HG02938 (cell line): ENCODE measurements around the gene TPSD1.
"Not testable (repeated sequence)": the region's sequence is repeated elsewhere in the genome, so short reads cannot be mapped to it uniquely, and the experiment has no call there.

Source experiments
- ATAC-seq: cut with Tn5 transposase; IDR thresholded peaks from one replicate; pipeline ENCODE4 v1.9.1; 2021; ENCODE audit warnings: mild to moderate bottlenecking, moderate library complexity; ENCODE audit not compliant: unreplicated experiment

TPSD1 gene

DNA sequence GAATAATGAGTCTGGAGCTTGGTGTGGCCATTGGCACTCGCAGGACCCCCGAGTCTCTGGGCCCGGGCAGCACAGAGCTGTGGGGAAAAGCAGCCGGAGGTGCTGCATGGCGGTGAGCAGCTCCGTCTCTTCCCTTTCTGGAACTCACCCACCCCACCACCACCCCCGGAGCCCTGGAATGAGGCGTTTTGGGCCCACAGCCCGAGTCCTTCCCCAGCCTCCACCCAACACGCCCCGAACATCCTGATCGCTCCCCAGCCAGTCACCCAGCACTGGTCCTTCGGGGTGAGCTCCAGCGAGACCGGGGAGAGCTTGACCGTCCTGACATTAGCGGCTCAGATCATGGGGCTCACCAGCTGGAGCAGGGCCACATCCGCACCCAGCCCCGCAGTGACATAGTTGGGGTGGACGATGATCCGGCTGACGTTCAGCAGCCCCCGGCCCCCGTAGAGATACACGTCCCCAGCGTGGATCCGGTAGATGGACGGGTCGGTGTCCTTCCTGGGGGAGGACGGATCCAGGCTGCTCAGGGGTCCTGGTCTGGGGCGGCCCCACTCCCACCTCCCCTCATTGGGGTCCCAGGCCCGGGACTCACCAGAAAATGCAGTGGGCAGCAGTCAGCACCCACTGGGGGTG lies 6.5 kb downstream of the TPSD1 start:
- no peak for ATAC-seq

DNA sequence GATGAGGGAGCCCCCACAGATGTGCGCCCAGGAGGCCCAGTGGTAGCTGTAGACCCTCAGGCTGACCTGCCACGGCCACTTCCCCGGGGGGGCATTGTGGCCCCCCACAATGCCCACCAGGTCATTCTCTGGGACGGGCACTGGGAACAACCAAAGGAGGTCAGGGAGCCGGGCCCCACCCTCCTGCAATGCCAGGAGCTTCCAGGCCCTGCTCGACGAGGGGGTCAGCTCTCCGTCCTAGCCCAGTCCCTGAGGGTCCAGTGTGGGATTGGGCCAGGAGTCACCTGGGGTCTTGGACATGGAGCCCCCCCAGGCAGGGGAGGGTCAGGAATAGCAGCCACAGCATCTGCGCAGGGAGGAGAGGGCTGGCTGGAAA lies 7.0 kb downstream of the TPSD1 start:
- ATAC-seq = no peak

DNA sequence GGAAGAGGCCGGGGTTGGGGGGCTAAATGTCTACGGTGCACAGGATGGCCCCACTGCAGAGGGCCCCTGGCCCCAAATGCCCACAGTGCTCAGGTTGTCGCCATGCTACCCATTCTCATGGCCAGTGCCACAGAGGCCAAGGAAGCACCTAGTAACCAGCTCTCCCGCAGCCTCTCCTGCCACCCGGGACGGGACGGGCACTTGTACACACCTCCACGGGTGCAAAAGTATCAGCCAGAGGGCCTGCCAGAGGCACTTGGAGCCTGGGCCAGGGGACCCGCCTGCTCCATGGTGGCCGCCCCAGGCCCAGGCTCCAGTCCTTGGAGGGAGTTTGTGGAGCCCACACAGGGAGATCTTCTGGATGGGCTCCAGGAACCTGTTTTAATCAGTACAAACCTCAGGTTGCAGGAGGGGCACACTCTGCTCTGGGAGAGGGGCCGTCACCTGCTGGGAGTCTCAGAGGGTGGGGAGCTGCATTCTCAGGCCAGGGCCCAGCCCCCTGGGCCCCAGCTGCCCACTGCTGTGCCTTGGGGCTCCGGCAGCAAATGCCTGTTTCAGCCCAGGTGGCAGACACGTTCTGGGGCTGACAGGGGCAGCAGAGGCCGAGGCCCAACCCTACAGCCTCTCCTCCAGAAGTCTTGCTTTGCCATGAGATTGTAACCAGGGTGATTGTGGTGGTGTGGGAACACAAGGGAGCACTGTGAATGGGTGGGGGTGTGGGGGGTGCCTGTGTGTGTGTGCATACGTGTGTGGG lies 7.9 kb downstream of the TPSD1 start:
- no peak for ATAC-seq

DNA sequence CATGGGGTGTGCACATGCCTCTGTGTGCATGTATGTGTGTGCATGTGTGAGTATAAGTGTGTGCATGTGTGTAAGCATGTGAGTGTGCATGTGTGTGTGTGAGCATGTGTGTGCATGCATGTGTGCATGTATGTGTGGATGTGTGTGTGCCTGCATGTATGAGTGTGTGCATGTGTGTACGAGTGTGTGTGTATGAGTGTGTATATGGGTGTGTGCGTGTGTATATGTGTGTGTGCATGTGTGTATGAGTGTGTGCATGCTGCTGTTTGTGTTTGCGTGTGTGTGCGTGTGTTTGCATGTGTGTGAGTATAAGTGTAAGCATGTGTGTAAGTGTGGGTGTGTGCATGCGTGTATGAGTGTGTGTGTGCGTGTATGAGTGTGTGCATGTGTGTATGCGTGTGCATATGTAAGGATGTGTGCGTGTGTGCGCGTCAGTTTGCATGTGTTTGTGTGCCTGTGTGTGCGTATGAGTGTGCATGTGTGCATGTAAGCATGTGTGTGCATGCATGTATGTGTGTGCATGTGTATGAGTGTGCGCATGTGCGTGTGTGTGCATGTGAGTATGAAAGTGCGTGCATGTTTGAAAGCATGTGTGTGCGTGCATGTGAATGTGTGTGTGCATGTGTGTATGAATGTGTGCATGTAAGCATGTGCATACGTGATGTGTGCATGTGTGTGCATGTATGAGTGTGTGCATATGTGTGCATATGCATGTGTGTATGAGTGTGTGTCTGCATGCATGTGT lies 8.6 kb downstream of the TPSD1 start:
- ATAC-seq = no peak

DNA sequence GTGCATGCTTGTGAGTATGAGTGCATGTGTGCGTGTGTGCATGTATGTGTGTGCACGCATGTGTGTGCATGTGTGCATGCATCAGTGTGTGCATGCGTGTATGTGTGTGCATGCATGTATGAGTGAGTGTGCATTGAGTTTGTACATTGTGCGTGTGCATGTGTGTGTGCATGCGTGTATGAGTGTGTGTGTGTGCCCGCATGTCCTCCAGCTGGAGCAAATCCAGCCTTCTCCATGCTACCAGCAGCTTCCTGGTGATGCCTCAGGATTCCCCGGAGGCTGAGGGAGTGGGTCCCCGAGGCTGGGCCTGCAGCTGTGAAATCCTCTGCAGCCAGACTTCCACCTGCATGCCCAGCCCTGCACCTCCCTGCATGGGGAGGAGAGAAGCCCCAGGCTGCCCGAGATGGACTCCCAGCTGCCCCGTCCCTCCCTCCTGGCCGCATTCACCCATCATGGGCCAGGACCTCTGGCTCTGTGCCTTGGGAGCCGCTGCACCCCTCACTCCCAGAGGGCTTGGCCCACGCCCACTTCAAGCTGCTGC lies 9.3 kb downstream of the TPSD1 start:
- no peak for ATAC-seq

DNA sequence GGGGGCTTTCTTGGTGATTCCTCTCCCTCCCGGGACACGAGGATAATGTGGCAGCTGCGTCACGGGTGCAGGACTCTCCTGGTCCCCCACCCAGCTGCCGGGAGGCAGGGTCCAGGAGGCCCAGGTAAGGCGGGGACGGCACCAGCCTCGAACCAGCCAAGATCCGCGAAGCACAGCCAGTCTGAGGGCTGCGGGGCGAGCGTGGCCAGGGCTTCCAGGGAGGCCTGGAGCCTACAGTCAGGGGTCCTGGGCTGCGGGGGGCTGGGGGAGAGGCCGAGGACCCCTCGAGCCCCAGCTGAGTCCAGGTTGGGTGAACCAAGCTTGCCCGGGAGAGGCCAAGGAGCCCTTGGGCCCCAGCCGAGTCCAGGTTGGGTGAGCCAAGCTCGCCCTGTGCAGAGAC lies 10.0 kb downstream of the TPSD1 start:
- no peak for ATAC-seq

DNA sequence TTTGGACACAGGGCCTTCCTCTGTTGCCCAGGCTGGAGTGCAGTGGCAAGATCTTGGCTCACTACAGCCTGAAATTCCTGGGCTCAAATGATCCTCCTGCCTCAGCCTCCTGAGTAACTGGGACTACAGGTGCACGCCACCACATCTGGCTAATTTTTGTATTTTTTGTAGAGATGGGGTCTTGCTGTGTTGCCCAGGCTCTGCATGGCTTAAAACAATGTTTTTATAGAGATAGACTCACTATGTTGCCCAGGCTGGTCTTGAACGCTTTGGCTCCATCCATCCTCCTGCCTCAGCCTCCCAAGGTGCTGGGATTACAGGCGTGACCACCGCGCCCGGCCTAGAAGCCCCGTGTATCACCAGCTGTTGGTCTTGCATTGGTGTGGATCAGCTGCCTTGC lies 13.5 kb downstream of the TPSD1 start:
- ATAC-seq = not testable (repeated sequence)

DNA sequence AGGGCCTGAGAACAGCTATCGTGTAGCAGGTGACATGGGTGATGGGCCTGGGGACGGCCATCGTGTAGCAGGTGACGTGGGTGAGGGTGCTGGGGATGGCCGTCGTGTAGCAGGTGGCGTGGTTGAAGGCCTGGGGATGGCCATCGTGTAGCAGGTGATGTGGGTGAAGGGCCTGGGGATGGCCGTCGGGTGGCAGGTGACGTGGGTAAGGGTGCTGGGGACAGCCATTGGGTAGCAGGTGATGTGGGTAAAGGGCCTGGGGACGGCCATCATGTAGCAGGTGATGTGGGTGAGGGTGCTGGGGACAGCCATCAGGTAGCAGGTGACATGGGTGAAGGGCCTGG lies 15.5 kb downstream of the TPSD1 start:
- no peak for ATAC-seq

DNA sequence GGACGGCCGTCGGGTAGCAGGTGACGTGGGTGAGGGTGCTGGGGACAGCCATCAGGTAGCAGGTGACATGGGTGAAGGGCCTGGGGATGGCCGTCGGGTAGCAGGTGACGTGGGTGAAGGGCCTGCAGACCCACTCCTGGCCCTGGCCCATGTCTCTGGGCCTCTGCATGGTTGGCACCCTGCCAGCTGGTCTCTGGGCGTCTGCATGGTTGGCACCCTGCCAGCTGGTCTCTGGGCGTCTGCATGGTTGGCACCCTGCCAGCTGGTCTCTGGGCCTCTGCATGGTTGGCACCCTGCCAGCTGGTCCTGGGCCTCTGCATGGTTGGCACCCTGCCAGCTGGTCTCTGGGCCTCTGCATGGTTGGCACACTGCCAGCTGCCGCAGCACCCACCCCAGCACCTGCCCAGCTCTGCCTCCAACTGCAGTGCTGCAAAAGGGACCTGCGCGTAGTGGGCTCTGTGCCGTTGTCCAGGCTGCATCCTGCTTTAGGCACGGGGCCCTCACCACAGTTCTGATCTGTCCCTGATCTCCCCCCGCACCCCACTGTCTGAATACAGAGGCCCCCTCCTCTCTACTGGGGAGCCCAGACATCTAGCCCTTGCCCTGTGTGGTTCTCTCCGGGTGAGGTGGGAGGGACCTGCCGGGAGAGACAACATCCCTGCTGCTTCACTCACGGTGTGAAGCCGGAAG lies 16.0 kb downstream of the TPSD1 start:
- not testable (repeated sequence) for ATAC-seq

DNA sequence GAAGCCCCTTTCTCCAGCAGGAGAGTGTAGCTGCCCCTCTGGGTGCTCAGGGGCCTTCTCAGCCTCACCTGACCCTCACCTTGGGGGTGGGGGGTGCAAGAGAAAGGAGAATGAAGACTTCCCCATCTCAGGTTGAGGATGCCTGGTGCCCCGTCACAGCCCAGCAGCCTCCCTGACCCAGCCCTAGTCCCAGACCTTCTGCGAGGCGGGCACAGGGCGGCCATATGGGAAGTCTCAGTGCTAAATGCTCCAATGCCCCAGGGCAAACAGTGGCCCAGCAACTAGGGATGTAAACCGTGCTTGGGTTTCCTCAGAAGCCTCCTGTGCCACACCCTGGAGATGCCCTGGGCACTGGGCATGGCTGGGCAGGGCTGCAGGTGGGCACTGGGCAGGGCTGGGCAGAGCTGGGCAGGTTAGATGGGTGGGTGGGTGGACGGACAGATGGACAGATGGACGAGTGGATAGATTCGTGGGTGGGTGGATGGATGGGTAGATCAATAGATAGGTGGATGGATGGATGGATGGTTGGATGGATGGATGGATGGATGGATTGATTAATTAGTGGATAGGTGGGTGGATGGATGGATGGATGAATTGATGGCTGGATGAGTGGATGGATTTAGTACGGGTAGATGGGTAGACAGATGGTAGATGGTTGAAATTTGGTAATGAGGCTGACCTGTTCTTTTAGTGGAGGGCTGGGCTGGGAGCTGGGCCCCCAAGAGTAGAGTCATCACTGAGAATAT lies 16.8 kb downstream of the TPSD1 start:
- no peak for ATAC-seq

DNA sequence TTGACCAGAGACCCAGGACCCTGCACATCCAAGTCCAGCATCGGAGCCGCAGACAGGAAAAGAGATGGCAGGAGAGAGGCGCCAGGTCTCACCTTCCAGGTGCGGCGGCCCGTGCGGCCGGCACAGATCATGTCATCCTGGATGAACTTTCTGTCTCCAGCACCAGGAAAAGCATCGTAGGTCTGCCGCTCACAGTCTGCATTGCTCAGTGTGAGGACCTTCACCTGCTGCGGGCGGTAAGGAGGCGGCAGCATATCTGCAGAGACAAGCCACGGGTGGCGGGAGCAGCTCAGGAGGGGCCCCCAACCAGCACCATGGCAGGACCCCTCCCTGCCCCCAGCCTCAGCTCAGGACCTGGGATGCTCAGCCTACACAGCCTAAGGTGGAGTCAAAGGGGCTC lies 17.9 kb downstream of the TPSD1 start:
- ATAC-seq = no peak

DNA sequence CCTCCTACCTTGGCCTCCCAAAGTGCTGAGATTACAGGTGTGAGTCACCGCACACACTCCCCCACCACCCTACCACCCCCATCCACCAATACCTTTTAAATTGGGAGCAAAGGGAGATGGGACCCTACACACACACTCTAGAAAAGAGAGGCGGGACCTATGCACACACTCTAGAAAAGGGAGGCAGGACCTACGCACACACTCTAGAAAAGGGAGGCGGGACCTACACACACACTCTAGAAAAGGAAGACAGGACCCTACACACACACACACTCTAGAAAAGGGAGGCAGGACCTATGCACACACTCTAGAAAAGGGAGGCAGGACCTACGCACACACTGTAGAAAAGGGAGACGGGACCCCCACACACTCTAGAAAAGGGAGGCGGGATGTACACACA lies 18.9 kb downstream of the TPSD1 start:
- ATAC-seq = no peak

DNA sequence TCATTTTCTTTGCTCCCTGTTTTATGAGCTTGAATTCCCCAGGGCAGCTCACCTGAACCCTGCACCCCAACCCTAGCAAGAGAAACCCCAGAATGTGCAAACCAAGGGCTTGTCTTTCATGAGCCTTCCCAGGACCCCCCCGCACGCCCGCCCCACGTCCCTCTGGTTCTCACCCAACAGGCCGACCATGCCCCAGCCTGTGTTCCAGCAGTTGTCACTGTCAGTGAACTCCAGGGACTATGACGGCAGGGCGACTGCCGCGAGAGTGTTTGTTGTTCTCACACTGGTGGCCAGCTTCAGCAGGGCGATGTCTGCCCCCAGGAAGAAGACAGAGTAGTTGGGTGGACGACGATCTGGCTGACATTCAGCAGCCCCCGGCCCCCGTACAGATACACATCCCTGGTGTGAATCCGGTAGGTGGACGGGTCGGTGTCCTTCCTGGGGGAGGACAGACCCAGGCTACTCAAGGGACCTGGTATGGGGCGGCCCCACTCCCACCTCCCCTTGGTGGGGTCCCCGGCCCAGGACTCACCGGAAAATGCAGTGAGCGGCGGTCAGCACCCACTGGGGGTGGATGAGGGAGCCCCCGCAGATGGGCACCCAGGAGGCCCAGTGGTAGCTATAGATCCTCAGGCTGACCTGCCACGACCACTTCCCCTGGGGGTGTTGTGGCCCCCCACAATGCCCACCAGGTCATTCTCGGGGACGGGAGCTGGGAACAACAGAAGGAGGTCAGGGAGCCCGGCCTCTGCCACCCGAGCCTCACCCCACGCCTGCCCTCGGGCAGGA lies 20.1 kb downstream of the TPSD1 start:
- no peak for ATAC-seq

DNA sequence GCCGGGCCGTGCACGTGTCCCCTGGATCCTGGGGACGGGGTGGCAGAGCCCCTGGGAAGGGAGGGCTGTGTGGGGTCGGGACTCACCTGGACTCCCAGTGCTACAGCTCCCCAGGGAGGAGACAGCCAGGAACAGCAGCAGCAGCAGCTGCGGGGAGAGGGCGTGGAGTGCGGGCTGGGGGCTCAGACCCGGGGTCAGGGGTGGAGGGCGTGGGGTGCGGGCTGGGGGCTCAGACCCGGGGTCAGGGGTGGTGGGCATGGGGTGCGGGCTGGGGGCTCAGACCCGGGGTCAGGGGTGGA lies 20.7 kb downstream of the TPSD1 start:
- ATAC-seq = no peak

DNA sequence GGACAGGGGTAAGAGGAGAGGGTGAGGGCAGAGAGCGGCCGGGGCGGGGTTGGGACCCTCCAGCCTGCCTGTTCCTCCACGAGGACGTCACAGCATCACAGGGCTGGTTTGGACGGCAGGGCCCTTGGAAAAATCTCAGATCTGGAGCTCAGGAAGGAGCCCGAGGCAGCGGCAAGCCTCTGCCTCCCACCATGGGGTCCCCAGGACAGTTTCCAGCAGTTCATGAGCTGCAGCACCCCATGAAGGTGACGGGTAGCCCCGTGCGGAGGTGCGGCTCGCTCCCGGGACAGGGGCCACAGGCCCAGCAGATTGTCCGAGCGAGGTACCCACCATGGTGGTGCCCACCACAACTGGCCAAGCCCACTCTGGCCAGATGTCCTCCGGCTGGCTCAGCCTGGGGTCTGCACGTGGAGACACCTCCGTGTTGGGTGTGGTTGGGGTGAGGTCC lies 21.3 kb downstream of the TPSD1 start:
- ATAC-seq = no peak

DNA sequence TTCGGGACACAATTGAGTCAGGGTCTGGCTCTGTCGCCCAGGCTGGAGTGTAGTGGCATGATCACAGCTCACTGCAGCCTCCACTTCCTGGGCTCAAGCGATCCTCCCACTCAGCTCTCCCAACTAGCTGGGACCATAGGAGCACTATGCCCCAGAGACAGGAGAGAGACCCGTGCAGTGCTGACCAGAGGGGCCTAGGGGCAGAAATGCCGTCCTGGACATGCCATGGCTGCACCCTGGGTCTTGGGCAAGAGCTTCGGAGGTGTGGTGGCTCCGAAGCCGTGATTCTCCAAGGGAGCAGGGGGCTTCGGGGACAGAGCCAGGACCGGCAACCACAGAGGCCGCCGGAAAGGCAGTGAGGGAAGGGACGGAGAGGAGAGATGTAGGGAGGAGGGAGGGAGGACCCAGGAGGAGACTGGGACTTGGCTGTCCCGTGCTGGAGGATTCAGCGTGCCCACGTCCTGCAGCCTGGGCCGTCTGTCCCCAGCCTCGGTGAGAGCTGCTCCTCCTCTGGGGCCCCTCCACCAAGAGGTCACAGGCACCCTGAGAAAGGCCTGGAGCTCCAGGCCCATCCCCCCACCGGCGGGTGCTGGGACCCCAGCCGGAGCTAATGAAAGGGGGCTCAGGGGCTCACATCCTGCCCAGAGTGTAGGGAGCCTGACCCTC lies 21.9 kb downstream of the TPSD1 start:
- no peak for ATAC-seq

DNA sequence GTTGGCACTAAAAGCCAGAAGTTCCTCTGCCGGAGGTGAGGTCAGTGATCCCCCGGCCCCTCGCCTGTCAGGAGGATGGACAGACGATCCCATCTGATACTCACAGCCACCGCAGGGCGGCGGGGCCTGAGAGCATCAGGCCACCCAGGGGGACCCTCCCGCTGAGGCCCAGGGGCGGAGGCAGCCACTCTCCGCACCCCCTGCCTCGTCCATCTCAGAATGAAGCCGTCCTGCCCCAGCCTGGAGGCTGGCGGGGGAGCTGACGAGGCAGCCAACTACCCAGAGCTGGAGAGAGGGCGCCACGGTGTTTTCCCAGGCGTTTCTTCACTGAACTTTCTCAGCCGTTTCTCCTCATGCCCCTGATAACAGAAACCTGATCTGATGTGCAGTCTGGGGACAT lies 22.6 kb downstream of the TPSD1 start:
- ATAC-seq = no peak

DNA sequence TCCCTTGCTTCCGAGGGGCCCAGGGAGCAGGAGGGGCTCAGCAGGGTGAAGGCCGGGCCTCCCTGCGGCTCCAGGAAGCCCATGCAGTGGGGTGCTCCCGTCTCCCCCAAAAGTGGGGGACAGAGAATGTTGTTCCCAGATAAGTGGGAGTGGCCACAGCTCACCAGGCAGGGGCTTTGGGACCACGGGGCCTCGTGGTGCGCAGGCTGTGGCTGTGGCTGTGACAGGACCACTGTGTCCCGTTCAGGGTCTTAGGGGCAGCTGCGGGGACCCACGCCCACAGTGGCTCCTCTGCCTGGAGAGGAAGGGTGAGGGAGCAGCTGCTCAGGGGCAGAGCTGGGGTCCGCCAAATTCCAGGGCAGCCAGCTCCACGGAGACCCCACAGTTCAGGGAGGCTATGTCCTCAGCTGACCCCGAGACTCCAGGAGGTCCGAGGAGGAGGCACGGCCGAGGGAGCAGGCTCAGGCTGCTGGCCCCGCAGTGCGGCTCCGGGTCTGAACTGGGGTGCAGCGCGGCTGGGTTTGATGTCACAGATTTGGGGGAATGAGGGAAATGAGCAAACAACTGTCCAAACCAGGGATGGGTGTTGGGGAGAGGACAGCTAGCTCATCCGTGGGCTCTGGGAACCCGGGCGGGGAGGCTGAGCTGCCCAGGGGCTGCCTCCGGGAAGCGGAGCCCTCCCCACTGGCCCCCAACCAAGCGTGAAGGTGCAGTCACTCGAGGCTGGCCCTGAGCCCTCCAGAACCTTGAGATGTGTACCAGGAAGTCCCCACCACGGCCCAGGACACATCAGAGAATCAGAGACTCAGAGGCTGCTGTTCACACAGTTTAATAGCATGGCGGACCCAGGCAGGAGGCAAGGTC lies 23.4 kb downstream of the TPSD1 start:
- ATAC-seq = no peak
